MM.1S (cell line): ENCODE data around the gene TENT4A.

Source experiments
- DNase-seq: peaks from one replicate; pipeline ENCODE4 v3.0.0-alpha.2; 2015
- H2AFZ ChIP-seq: fragments of 300-600 bp; sonication (generic); 2 replicates; pipeline ENCODE4 v1.6.0; 2016; ENCODE audit warnings: antibody characterized with exemption, low read length
- H3F3A ChIP-seq: fragments of 300-600 bp; sonication (generic); 2 replicates; pipeline ENCODE4 v1.6.1; 2016; ENCODE audit warnings: mild to moderate bottlenecking, antibody characterized with exemption, low read length, moderate library complexity, mixed read lengths; ENCODE audit not compliant: insufficient read depth
- H3K27ac ChIP-seq: fragments of 300-600 bp; sonication (generic); 2 replicates; pipeline ENCODE4 v1.5.1; 2016; ENCODE audit warnings: mild to moderate bottlenecking, low read length
- H3K27me3 ChIP-seq: fragments of 300-600 bp; sonication (generic); replicated peaks from 2 replicates; pipeline ENCODE4 v1.6.0; 2016; ENCODE audit warnings: low read length; ENCODE audit not compliant: insufficient read depth
- H3K36me3 ChIP-seq: fragments of 300-600 bp; sonication (generic); replicated peaks from 2 replicates; pipeline ENCODE4 v1.6.1; 2016; ENCODE audit warnings: mild to moderate bottlenecking, low read length, mixed read lengths; ENCODE audit not compliant: insufficient read depth
- H3K4me1 ChIP-seq: fragments of 300-600 bp; sonication (generic); 2 replicates; pipeline ENCODE4 v1.6.1; 2016; ENCODE audit warnings: low read length, mixed read lengths
- H3K4me2 ChIP-seq: fragments of 300-600 bp; sonication (generic); 2 replicates; pipeline ENCODE4 v1.6.0; 2016; ENCODE audit warnings: low read depth, low read length
- H3K4me3 ChIP-seq: fragments of 300-600 bp; sonication (generic); 2 replicates; pipeline ENCODE4 v1.5.1; 2016; ENCODE audit warnings: low read length, mixed read lengths
- H3K79me2 ChIP-seq: fragments of 300-600 bp; sonication (generic); 2 replicates; pipeline ENCODE4 v1.6.1; 2016; ENCODE audit warnings: mixed run types, low read length, mixed read lengths
- H3K9ac ChIP-seq: fragments of 300-600 bp; sonication (generic); 2 replicates; pipeline ENCODE4 v1.6.1; 2016; ENCODE audit warnings: low read length, mixed read lengths
- H3K9me2 ChIP-seq: fragments of 300-600 bp; sonication (generic); replicated peaks from 2 replicates; pipeline ENCODE4 v1.6.1; 2016; ENCODE audit warnings: mild to moderate bottlenecking, low read length, mixed read lengths; ENCODE audit not compliant: insufficient read depth
- H3K9me3 ChIP-seq: fragments of 300-600 bp; sonication (generic); replicated peaks from 2 replicates; pipeline ENCODE4 v1.6.1; 2016; ENCODE audit warnings: mild to moderate bottlenecking, low read length, mixed read lengths; ENCODE audit not compliant: insufficient read depth
- H4K20me1 ChIP-seq: fragments of 300-600 bp; sonication (generic); 2 replicates; pipeline ENCODE4 v1.6.1; 2016; ENCODE audit warnings: mild to moderate bottlenecking, low read length, moderate library complexity, mixed read lengths; ENCODE audit not compliant: insufficient read depth
- CTCF ChIP-seq: fragments of 300-600 bp; sonication (generic); IDR thresholded peaks from 2 replicates; pipeline ENCODE4 v1.5.1; 2016; ENCODE audit warnings: antibody characterized with exemption, low read length, mixed read lengths
- EZH2 ChIP-seq: fragments of 300-600 bp; sonication (generic); optimal IDR thresholded peaks from 2 replicates; pipeline ENCODE3; 2017; ENCODE audit warnings: low read depth, mild to moderate bottlenecking, antibody characterized with exemption, low read length, mixed read lengths
- EZH2phosphoT487 ChIP-seq: fragments of 300-600 bp; sonication (generic); IDR thresholded peaks from 2 replicates; pipeline ENCODE4 v1.6.1; 2018; ENCODE audit warnings: antibody characterized with exemption, low read length

Gene TENT4A

GRCh38 chr5:6791031-6791430 is 77.8 kb downstream of the TENT4A start:
- TF ChIP-seq CTCF (no peak), EZH2 (no peak), EZH2phosphoT487 (no peak)
- no peak for DNase-seq
- no peak overlapping the region for H3K9ac ChIP-seq
- H3K27ac ChIP-seq: no peak overlapping the region
- H3K4me2 ChIP-seq: no peak overlapping the region
- no peaks in the 10 kb centered on the region for H3K27me3 ChIP-seq
- H3F3A ChIP-seq: no peaks in the 10 kb centered on the region
- H3K79me2 ChIP-seq: no peaks in the 10 kb centered on the region
- H3K9me2 ChIP-seq: no peaks in the 10 kb centered on the region
- H4K20me1 ChIP-seq: no peaks in the 10 kb centered on the region
- no peak overlapping the region for H3K4me3 ChIP-seq
- H3K36me3 ChIP-seq: no peaks in the 10 kb centered on the region
- H3K4me1 ChIP-seq: no peaks in the 10 kb centered on the region
- H3K9me3 ChIP-seq: no peaks in the 10 kb centered on the region
- H2AFZ ChIP-seq: no peak overlapping the region

GRCh38 chr5:6792376-6792775 is 79.1 kb downstream of the TENT4A start:
- DNase-seq: no peak
- no peaks in the 10 kb centered on the region for H3K79me2 ChIP-seq
- no peaks in the 10 kb centered on the region for H3K27me3 ChIP-seq
- no peak overlapping the region for H3K9ac ChIP-seq
- H3K27ac ChIP-seq: no peak overlapping the region
- no peaks in the 10 kb centered on the region for H3K4me1 ChIP-seq
- H3K9me3 ChIP-seq: no peaks in the 10 kb centered on the region
- H4K20me1 ChIP-seq: no peaks in the 10 kb centered on the region
- TF ChIP-seq EZH2: no peak
- TF ChIP-seq EZH2phosphoT487: no peak
- TF ChIP-seq CTCF: no peak
- no peak overlapping the region for H3K4me3 ChIP-seq
- H3K36me3 ChIP-seq: no peaks in the 10 kb centered on the region
- no peaks in the 10 kb centered on the region for H3K9me2 ChIP-seq
- H2AFZ ChIP-seq: no peak overlapping the region
- no peaks in the 10 kb centered on the region for H3F3A ChIP-seq
- H3K4me2 ChIP-seq: no peak overlapping the region

GRCh38 chr5:6792911-6793471 is 79.8 kb downstream of the TENT4A start:
- no peak overlapping the region for H3K27ac ChIP-seq
- no peak overlapping the region for H3K4me3 ChIP-seq
- no peaks in the 10 kb centered on the region for H3K79me2 ChIP-seq
- no peaks in the 10 kb centered on the region for H3F3A ChIP-seq
- H3K4me1 ChIP-seq: no peaks in the 10 kb centered on the region
- no peaks in the 10 kb centered on the region for H3K9me2 ChIP-seq
- no peak overlapping the region for H3K9ac ChIP-seq
- no peak overlapping the region for H3K4me2 ChIP-seq
- H3K27me3 ChIP-seq: no peaks in the 10 kb centered on the region
- H2AFZ ChIP-seq: no peak overlapping the region
- TF ChIP-seq CTCF: no peak
- TF ChIP-seq EZH2phosphoT487: no peak
- TF ChIP-seq EZH2: no peak
- H3K9me3 ChIP-seq: no peaks in the 10 kb centered on the region
- no peaks in the 10 kb centered on the region for H3K36me3 ChIP-seq
- no peaks in the 10 kb centered on the region for H4K20me1 ChIP-seq
- DNase-seq: no peak
